Measurements from ENCODE around the gene GP1BB. TPM values are rescaled to one million over a fixed set of nuclear protein-coding genes. Genes with fewer than 3 reads are reported as not detected.
A peak's percentile ranks its signal among the peaks of the same experiment; 100 is the strongest.

Gene GP1BB
- total and polyA plus RNA-seq, 2 donors (not counting 3 experiments of a cell fraction or from before 2014, with no cell fraction given): 1.7 to 6.2 TPM

DNA sequence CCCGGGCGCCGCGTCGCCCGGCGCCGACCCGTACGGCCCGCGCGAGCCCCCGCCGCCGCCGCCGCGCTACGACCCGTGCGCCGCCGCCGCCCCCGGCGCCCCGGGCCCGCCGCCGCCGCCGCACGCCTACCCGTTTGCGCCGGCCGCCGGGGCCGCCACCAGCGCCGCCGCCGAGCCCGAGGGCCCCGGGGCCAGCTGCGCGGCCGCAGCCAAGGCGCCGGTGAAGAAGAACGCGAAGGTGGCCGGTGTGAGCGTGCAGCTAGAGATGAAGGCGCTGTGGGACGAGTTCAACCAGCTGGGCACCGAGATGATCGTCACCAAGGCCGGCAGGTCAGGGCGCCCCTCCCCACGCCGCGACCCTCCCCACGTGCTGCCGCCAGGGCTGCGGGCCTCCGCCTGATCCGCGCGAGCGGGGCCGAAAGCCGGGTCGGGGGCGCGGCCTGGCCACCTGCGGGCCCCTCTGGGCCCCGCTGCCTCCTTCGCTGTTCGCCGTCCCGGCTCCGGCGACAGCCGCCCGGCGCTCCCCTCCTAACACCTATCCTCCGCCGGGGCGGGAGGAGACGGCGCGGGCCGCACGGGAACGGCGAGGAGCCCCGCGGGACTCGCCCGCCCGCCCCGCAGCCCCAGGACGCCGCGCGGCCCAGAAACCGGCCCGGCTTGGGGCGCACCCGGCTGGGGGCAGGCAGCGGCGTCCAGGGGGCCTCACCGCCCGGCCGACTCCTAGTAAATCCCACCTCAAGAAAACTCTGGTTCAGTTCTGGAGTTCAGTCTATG lies 37.8 kb downstream of the GP1BB start:
- Histone ChIP-seq H3K36me3 (ENCODE audit: control insufficient read depth in 2 of 2, extremely low read depth in 1 of 2, insufficient read depth in 2 of 2, low read length in 2 of 2) (no peaks in the 10 kb centered on the region), H3K9me3 (replicated peaks; ENCODE audit: control insufficient read depth, insufficient read depth, low read length) (no peaks in the 10 kb centered on the region), H3K4me1 (ENCODE audit: control insufficient read depth, extremely low read depth, insufficient read depth, low read length) (peaks cover 14% of the 10 kb centered on the region), H3K27ac (ENCODE audit: insufficient read depth, low read depth, low read length) (peak overlapping the region; percentile 14), H3K4me3 (replicated peaks in 1 of 3; ENCODE audit: insufficient read depth in 1 of 3, low read depth in 1 of 3, low read length in 3 of 3) (peak overlapping the region; percentile 49 to 63 (median 50)), H3K4me2 (ENCODE audit: insufficient read depth, low read length) (peak overlapping the region; percentile 49), H3K79me2 (ENCODE audit: control insufficient read depth, insufficient read depth, low read length) (peaks cover 31% of the 10 kb centered on the region), H3K9me1 (replicated peaks; ENCODE audit: control insufficient read depth, extremely low read depth, insufficient read depth, low read length) (no peaks in the 10 kb centered on the region), H3K9ac (replicated peaks; ENCODE audit: extremely low read depth, insufficient read depth, low read length) (peak overlapping the region; percentile 51), H4K20me1 (replicated peaks; ENCODE audit: control insufficient read depth, extremely low read depth, insufficient read depth, low read length) (no peaks in the 10 kb centered on the region), H3K27me3 (ENCODE audit: control insufficient read depth in 2 of 2, insufficient read depth in 2 of 2, low read length in 2 of 2) (peaks cover 20 to 42% of the 10 kb centered on the region in 2 experiments), H2AFZ (ENCODE audit: low read depth, low read length) (no peak overlapping the region)
- DNase-seq (ENCODE audit: low read depth, low spot score) (no peak), FAIRE-seq (no peak)
- no TSS peak for BruUV-seq (replicated peaks)
- intact Hi-C loops (cut with micrococcal nuclease) (no loop called here), dilution Hi-C loops (cut with MboI; ENCODE audit: extremely low pct_ligation_motif_present, low sequenced_read_pairs) (no loop called here)
- POLR2A ChIA-PET: no interaction called here
- TF ChIP-seq EZH2 (IDR thresholded peaks at IDR 0.05; ENCODE audit: borderline replicate concordance, low read depth, low read length, severe bottlenecking): peak; percentile 84
- no peak for TF ChIP-seq JUN (IDR thresholded peaks at IDR 0.05; ENCODE audit: borderline replicate concordance, insufficient read depth, insufficient read length, low read depth)
- CTCF ChIA-PET: interaction anchor here (1.0 to 4.4 kb wide), 3 partner anchors 31 to 149 kb away, joined by 3 to 18 read pairs (median 6); no protein-coding TSS in a partner anchor

DNA sequence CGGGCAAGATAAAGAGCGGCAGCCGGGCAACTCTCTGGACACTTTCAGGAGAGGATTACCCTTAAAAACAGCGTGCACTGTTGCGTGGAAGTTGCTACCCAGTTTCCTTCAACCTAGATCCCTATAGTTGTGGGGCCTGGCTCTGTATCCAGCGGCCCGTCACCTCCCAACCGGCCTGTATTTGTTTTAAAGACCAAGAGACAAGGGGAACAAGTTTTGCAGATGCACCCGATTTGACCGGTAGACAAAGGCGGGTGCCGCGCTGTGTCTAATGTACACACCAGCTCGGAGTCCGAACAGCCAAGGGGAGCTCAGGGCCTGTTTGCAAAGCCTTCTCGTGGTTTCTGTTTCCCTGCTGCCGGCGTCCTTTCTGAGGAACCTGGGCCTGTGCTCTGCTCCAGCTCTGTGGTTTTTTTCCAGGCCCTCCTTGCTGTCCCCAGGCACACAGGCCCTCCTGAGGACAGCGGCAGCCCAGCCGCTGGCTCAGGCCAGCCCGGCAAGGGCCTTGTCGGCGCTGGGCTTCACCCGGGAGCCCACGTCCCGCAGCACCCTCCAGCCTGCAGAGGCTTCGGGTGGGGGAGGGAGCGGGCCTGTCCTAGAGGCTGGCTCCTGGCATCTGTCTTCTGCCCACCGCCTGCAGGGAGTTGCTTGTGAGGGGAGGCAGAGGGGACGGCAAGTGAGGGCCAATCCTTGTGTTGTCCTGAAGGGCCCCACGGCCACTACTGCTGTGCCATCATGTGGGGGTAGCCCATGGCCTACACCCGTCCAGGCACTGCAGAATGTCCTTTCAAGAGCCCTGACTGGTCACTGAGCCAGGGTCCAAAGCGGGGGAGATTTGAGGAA lies 38.6 kb downstream of the GP1BB start:
- Histone ChIP-seq H3K79me2 (ENCODE audit: control insufficient read depth, insufficient read depth, low read length) (peaks cover 31% of the 10 kb centered on the region), H2AFZ (ENCODE audit: low read depth, low read length) (no peak overlapping the region), H3K9ac (replicated peaks; ENCODE audit: extremely low read depth, insufficient read depth, low read length) (peak overlapping the region; percentile 51), H3K36me3 (ENCODE audit: control insufficient read depth in 2 of 2, extremely low read depth in 1 of 2, insufficient read depth in 2 of 2, low read length in 2 of 2) (no peaks in the 10 kb centered on the region), H3K4me1 (ENCODE audit: control insufficient read depth, extremely low read depth, insufficient read depth, low read length) (peaks cover 14% of the 10 kb centered on the region), H3K4me3 (replicated peaks in 1 of 3; ENCODE audit: insufficient read depth in 1 of 3, low read depth in 1 of 3, low read length in 3 of 3) (peak overlapping the region; percentile 49 to 63 (median 50)), H3K9me1 (replicated peaks; ENCODE audit: control insufficient read depth, extremely low read depth, insufficient read depth, low read length) (no peaks in the 10 kb centered on the region), H3K4me2 (ENCODE audit: insufficient read depth, low read length) (peak overlapping the region; percentile 49), H3K9me3 (replicated peaks; ENCODE audit: control insufficient read depth, insufficient read depth, low read length) (no peaks in the 10 kb centered on the region), H3K27ac (ENCODE audit: insufficient read depth, low read depth, low read length) (peak overlapping the region; percentile 14), H3K27me3 (ENCODE audit: control insufficient read depth in 2 of 2, insufficient read depth in 2 of 2, low read length in 2 of 2) (peaks cover 17 to 36% of the 10 kb centered on the region in 2 experiments), H4K20me1 (replicated peaks; ENCODE audit: control insufficient read depth, extremely low read depth, insufficient read depth, low read length) (no peaks in the 10 kb centered on the region)
- CTCF ChIA-PET: interaction anchor here (0.9 to 4.4 kb wide), 6 partner anchors 9 to 148 kb away, joined by 3 to 18 read pairs (median 6); no protein-coding TSS in a partner anchor
- DNase-seq (ENCODE audit: low read depth, low spot score) (peak; percentile 33), FAIRE-seq (no peak)
- dilution Hi-C loops (cut with MboI; ENCODE audit: extremely low pct_ligation_motif_present, low sequenced_read_pairs) (no loop called here), intact Hi-C loops (cut with micrococcal nuclease) (no loop called here)
- TF ChIP-seq, protein P1, sequence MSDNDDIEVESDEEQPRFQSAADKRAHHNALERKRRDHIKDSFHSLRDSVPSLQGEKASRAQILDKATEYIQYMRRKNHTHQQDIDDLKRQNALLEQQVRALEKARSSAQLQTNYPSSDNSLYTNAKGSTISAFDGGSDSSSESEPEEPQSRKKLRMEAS (IDR thresholded peaks at IDR 0.05; ENCODE audit: insufficient read depth, insufficient read length): no peak
- TF ChIP-seq EZH2 (IDR thresholded peaks at IDR 0.05; ENCODE audit: borderline replicate concordance, low read depth, low read length, severe bottlenecking): peak; percentile 45
- no TSS peak for BruUV-seq (replicated peaks)
- POLR2A ChIA-PET: no interaction called here

Measured in endothelial cell of umbilical vein (primary cell).